ENCODE data around the gene RPL13. TPM values are rescaled to one million over a fixed set of nuclear protein-coding genes. Genes with fewer than 3 reads are reported as not detected.

RPL13 gene
- total and polyA plus RNA-seq, 2 of the 8 experiments (the other 6 are each of a cell fraction or from before 2014, with no cell fraction given), result 2,162 to 7,384 TPM

GRCh38 chr16:89583197-89583894 lies 22.9 kb downstream of the RPL13 start:
- no peak overlapping the region for H3K23ac ChIP-seq (ENCODE audit: insufficient read length)
- peaks cover 9 to 14% of the 10 kb centered on the region in 2 experiments; a peak in 3 of 4 replicates for H3K9me3 ChIP-seq (ENCODE audit: insufficient read depth in 2 of 2, low read depth in 1 of 2, low read length in 1 of 2)
- no peak overlapping the region for H3K4me3 ChIP-seq (ENCODE audit: extremely low read depth in 1 of 4, insufficient read depth in 2 of 4, low read depth in 3 of 4, low read length in 4 of 4)
- no peak overlapping the region for H3K9ac ChIP-seq (replicated peaks in 1 of 4; ENCODE audit: extremely low read depth in 1 of 4, low read depth in 3 of 4, low read length in 3 of 4)
- FAIRE-seq (no peak), DNase-seq (ENCODE audit: low read depth in 1 of 2, low spot score in 2 of 2) (no peak)
- H2BK5ac ChIP-seq (ENCODE audit: low read depth, low read length), result no peak overlapping the region
- H2BK20ac ChIP-seq (ENCODE audit: low read length), result no peak overlapping the region
- H4K20me1 ChIP-seq (replicated peaks in 1 of 2; ENCODE audit: control insufficient read depth in 1 of 2, insufficient read depth in 2 of 2, low read length in 2 of 2), result peaks cover 0 to 5% of the 10 kb centered on the region in 2 experiments
- 91% methylated on average over 30 of the region's 36 CpGs; no CpG with 5 or more reads in 1 of the 2 experiments for WGBS, 2 experiments (ENCODE audit: extremely low coverage in 1 of 2, insufficient coverage in 1 of 2, insufficient read length in 1 of 2, insufficient replicate concordance in 2 of 2, low coverage in 1 of 2, low lambda C conversion rate in 2 of 2, missing lambda C conversion rate in 1 of 2)
- TF ChIP-seq CBX5 (IDR thresholded peaks at IDR 0.05; ENCODE audit: low read depth, low read length), result no peak
- no peak for TF ChIP-seq POU5F1 (IDR thresholded peaks at IDR 0.05; ENCODE audit: low read depth, low read length)
- no peak for TF ChIP-seq ATF3 (IDR thresholded peaks at IDR 0.05; ENCODE audit: insufficient read depth, low read depth, low read length)
- TF ChIP-seq CEBPB (IDR thresholded peaks at IDR 0.05; ENCODE audit: low read depth, low read length), result no peak
- TF ChIP-seq NANOG (IDR thresholded peaks at IDR 0.05; ENCODE audit: insufficient read depth, low read depth, low read length, poor library complexity, severe bottlenecking), result no peak
- no peak for TF ChIP-seq USF2 (IDR thresholded peaks at IDR 0.05; ENCODE audit: low read length)
- no peak for TF ChIP-seq CBX8 (IDR thresholded peaks at IDR 0.05; ENCODE audit: borderline replicate concordance, low read depth, low read length)
- no peak for TF ChIP-seq GTF2F1 (IDR thresholded peaks at IDR 0.05; ENCODE audit: borderline replicate concordance, low read depth, low read length)
- H3K23me2 ChIP-seq (ENCODE audit: low read depth, low read length), result no peaks in the 10 kb centered on the region; the same call in 1 of the 2 replicates
- H3K18ac ChIP-seq (ENCODE audit: extremely low read depth, low read length), result no peak overlapping the region
- no peaks in the 10 kb centered on the region for H3K4me1 ChIP-seq (replicated peaks in 1 of 4; ENCODE audit: control insufficient read depth in 3 of 4, insufficient read depth in 4 of 4, low read length in 3 of 4)
- no peak overlapping the region for H3K4me2 ChIP-seq (ENCODE audit: insufficient read depth in 1 of 2, low read depth in 2 of 2, low read length in 2 of 2)
- H3K36me3 ChIP-seq (ENCODE audit: control insufficient read depth in 2 of 4, insufficient read depth in 4 of 4, low read length in 3 of 4), result peaks cover 0 to 20% (median 9%) of the 10 kb centered on the region in 4 experiments; a peak in 6 of 8 replicates
- POLR2A ChIA-PET (ENCODE audit: partially characterized antibody), result interaction anchor here (1.0 kb wide), 1 partner anchor 30 kb away, joined by 5 read pairs; the partner anchor contains the start of gene DPEP1
- H2AK5ac ChIP-seq (ENCODE audit: low read depth, low read length), result no peak overlapping the region
- H3K14ac ChIP-seq (ENCODE audit: insufficient read length), result no peak overlapping the region
- H2BK15ac ChIP-seq (ENCODE audit: low read length), result no peak overlapping the region
- no peak overlapping the region for H3K27ac ChIP-seq (ENCODE audit: low read depth, low read length)
- H3K27me3 ChIP-seq (replicated peaks in 1 of 4; ENCODE audit: control insufficient read depth in 3 of 4, extremely low read depth in 1 of 4, insufficient read depth in 3 of 4, low read length in 3 of 4), result no peaks in the 10 kb centered on the region
- H3K4ac ChIP-seq (replicated peaks; ENCODE audit: insufficient read length, low read depth, low read length), result no peak overlapping the region
- H4K91ac ChIP-seq (replicated peaks; ENCODE audit: insufficient read length, low read length), result no peak overlapping the region
- no peak overlapping the region for H2AFZ ChIP-seq (ENCODE audit: low read length)
- CTCF ChIA-PET (ENCODE audit: partially characterized antibody), result interaction anchor here (1.0 to 1.6 kb wide), 4 partner anchors 17 to 57 kb away, joined by 3 to 6 read pairs (median 4); no protein-coding TSS in a partner anchor
- H3K79me1 ChIP-seq (ENCODE audit: low read depth, low read length), result peaks cover 4% of the 10 kb centered on the region; the same call in 1 of the 2 replicates
- no peaks in the 10 kb centered on the region for H3K79me2 ChIP-seq (ENCODE audit: control insufficient read depth in 1 of 2, insufficient read depth in 2 of 2, low read length in 2 of 2)
- no peak overlapping the region for H2BK12ac ChIP-seq (ENCODE audit: low read depth, low read length)
- no peak overlapping the region for H2BK120ac ChIP-seq (replicated peaks; ENCODE audit: low read depth, low read length)
- H4K5ac ChIP-seq (ENCODE audit: insufficient read length, low read depth, low read length), result no peak overlapping the region
- 0 out of 2 replicates have a peak overlapping the region, but pooled peaks have one; percentile 51 for H4K8ac ChIP-seq (ENCODE audit: extremely low read depth, insufficient read depth, low read length)
- no peak overlapping the region for H3K56ac ChIP-seq (replicated peaks; ENCODE audit: insufficient read length, low read depth, low read length)

Data from H1 (cell line).